ENCODE measurements around the gene CCNF.

Gene CCNF

DNA sequence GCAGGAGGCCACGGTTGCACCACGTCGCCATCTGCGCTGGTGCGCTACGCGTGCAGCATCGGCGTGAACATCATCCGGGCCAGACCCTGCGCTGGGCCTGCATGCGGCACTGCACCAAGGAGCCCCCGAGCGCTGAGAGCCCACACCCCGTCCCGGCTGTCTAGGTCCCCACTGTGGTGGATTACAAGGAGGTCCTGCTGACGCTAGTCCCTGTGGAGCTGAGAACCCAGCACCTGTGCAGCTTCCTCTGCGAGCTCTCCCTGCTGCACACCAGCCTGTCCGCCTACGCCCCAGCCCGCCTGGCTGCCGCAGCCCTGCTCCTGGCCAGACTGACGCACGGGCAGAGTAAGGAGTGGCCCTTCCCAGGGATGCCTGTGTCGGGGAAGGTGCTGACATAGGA, 19.9 kb downstream of the CCNF start:
- ATAC-seq = no peak
- TF ChIP-seq, protein P1, sequence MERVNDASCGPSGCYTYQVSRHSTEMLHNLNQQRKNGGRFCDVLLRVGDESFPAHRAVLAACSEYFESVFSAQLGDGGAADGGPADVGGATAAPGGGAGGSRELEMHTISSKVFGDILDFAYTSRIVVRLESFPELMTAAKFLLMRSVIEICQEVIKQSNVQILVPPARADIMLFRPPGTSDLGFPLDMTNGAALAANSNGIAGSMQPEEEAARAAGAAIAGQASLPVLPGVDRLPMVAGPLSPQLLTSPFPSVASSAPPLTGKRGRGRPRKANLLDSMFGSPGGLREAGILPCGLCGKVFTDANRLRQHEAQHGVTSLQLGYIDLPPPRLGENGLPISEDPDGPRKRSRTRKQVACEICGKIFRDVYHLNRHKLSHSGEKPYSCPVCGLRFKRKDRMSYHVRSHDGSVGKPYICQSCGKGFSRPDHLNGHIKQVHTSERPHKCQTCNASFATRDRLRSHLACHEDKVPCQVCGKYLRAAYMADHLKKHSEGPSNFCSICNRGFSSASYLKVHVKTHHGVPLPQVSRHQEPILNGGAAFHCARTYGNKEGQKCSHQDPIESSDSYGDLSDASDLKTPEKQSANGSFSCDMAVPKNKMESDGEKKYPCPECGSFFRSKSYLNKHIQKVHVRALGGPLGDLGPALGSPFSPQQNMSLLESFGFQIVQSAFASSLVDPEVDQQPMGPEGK (CRISPR knock-in tag; IDR thresholded peaks at IDR 0.05; ENCODE audit: borderline replicate concordance) = no peak
- no peak for TF ChIP-seq TCF4 (CRISPR knock-in tag; IDR thresholded peaks at IDR 0.05; ENCODE audit: borderline replicate concordance)
- no peak for TF ChIP-seq TOX (CRISPR knock-in tag; IDR thresholded peaks at IDR 0.05; ENCODE audit: borderline replicate concordance)
- no peak for TF ChIP-seq BACH2 (CRISPR knock-in tag; IDR thresholded peaks at IDR 0.05; ENCODE audit: borderline replicate concordance)
- TF ChIP-seq ARNTL (CRISPR knock-in tag; IDR thresholded peaks at IDR 0.05; ENCODE audit: borderline replicate concordance, low read depth) = no peak
- TF ChIP-seq, protein P2, sequence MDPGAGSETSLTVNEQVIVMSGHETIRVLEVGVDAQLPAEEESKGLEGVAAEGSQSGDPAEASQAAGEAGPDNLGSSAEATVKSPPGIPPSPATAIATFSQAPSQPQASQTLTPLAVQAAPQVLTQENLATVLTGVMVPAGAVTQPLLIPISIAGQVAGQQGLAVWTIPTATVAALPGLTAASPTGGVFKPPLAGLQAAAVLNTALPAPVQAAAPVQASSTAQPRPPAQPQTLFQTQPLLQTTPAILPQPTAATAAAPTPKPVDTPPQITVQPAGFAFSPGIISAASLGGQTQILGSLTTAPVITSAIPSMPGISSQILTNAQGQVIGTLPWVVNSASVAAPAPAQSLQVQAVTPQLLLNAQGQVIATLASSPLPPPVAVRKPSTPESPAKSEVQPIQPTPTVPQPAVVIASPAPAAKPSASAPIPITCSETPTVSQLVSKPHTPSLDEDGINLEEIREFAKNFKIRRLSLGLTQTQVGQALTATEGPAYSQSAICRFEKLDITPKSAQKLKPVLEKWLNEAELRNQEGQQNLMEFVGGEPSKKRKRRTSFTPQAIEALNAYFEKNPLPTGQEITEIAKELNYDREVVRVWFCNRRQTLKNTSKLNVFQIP (CRISPR knock-in tag; IDR thresholded peaks at IDR 0.05; ENCODE audit: borderline replicate concordance, low read depth) = no peak
- no peak for TF ChIP-seq ISL1 (CRISPR knock-in tag; IDR thresholded peaks at IDR 0.05)
- TF ChIP-seq, protein P3, sequence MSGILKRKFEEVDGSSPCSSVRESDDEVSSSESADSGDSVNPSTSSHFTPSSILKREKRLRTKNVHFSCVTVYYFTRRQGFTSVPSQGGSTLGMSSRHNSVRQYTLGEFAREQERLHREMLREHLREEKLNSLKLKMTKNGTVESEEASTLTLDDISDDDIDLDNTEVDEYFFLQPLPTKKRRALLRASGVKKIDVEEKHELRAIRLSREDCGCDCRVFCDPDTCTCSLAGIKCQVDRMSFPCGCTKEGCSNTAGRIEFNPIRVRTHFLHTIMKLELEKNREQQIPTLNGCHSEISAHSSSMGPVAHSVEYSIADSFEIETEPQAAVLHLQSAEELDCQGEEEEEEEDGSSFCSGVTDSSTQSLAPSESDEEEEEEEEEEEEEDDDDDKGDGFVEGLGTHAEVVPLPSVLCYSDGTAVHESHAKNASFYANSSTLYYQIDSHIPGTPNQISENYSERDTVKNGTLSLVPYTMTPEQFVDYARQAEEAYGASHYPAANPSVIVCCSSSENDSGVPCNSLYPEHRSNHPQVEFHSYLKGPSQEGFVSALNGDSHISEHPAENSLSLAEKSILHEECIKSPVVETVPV (CRISPR knock-in tag; IDR thresholded peaks at IDR 0.05) = no peak
- TF ChIP-seq OSR1 (CRISPR knock-in tag; IDR thresholded peaks at IDR 0.05) = no peak

- no peak for ATAC-seq
- TF ChIP-seq RARB (CRISPR knock-in tag; IDR thresholded peaks at IDR 0.05) = no peak
Observed at GRCh38 chr16:2450535-2450934, 21.3 kb downstream of the CCNF start.

GRCh38 chr16:2450975-2451381, 21.7 kb downstream of the CCNF start:
- TF ChIP-seq ZFP3 (CRISPR knock-in tag; IDR thresholded peaks at IDR 0.05) = no peak
- TF ChIP-seq TCF4 (CRISPR knock-in tag; IDR thresholded peaks at IDR 0.05; ENCODE audit: borderline replicate concordance) = no peak
- no peak for TF ChIP-seq ZC3H10 (CRISPR knock-in tag; IDR thresholded peaks at IDR 0.05)
- TF ChIP-seq ARNTL (CRISPR knock-in tag; IDR thresholded peaks at IDR 0.05; ENCODE audit: borderline replicate concordance, low read depth) = no peak
- no peak for TF ChIP-seq ESRRG (CRISPR knock-in tag; IDR thresholded peaks at IDR 0.05)
- no peak for TF ChIP-seq ZNF70 (CRISPR knock-in tag; IDR thresholded peaks at IDR 0.05)
- no peak for TF ChIP-seq OSR1 (CRISPR knock-in tag; IDR thresholded peaks at IDR 0.05)
- ATAC-seq = no peak

- TF ChIP-seq PPARA (CRISPR knock-in tag; IDR thresholded peaks at IDR 0.05; ENCODE audit: borderline replicate concordance) = no peak
- no peak for TF ChIP-seq ZNF70 (CRISPR knock-in tag; IDR thresholded peaks at IDR 0.05)
- no peak for TF ChIP-seq ISL1 (CRISPR knock-in tag; IDR thresholded peaks at IDR 0.05)
- no peak for TF ChIP-seq SNAI2 (CRISPR knock-in tag; IDR thresholded peaks at IDR 0.05)
- TF ChIP-seq CSDC2 (CRISPR knock-in tag; IDR thresholded peaks at IDR 0.05) = no peak
- no peak for TF ChIP-seq OSR1 (CRISPR knock-in tag; IDR thresholded peaks at IDR 0.05)
- no peak for TF ChIP-seq ZNF565 (CRISPR knock-in tag; conservative IDR thresholded peaks at IDR 0.05; ENCODE audit: low read depth)
- TF ChIP-seq ZFP3 (CRISPR knock-in tag; IDR thresholded peaks at IDR 0.05) = no peak
- no peak for ATAC-seq
Observed at GRCh38 chr16:2451851-2452320, 22.6 kb downstream of the CCNF start.

DNA sequence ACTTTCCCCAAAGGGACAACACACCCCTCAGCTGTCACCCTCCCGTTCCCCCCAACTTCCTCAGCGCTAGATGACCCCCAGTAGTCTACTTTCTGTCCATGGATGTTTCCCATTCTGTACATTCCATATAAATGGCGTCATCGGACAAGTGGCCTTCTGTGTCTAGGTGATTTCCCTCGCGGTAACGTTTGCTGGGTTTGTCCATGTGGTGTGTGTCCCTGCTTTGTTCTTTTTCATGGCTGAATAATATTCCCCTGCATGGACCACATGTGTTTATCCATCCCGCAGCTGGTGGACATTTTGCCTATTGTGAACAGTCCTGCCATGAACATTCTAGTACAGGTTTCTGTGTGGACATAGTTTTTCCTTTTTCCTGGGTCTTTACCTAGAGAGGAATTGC, 23.4 kb downstream of the CCNF start:
- ATAC-seq = no peak
- TF ChIP-seq ESRRG (CRISPR knock-in tag; IDR thresholded peaks at IDR 0.05) (no peak), BACH2 (CRISPR knock-in tag; IDR thresholded peaks at IDR 0.05; ENCODE audit: borderline replicate concordance) (no peak), SNAI2 (CRISPR knock-in tag; IDR thresholded peaks at IDR 0.05) (no peak), ISL1 (CRISPR knock-in tag; IDR thresholded peaks at IDR 0.05) (no peak), PPARA (CRISPR knock-in tag; IDR thresholded peaks at IDR 0.05; ENCODE audit: borderline replicate concordance) (no peak), ZC3H10 (CRISPR knock-in tag; IDR thresholded peaks at IDR 0.05) (no peak), TCF4 (CRISPR knock-in tag; IDR thresholded peaks at IDR 0.05; ENCODE audit: borderline replicate concordance) (no peak), ZFP30 (CRISPR knock-in tag; IDR thresholded peaks at IDR 0.05) (no peak), CSDC2 (CRISPR knock-in tag; IDR thresholded peaks at IDR 0.05) (no peak), ARNTL (CRISPR knock-in tag; IDR thresholded peaks at IDR 0.05; ENCODE audit: borderline replicate concordance, low read depth) (no peak), RARB (CRISPR knock-in tag; IDR thresholded peaks at IDR 0.05) (no peak), ZFP3 (CRISPR knock-in tag; IDR thresholded peaks at IDR 0.05) (no peak), OSR1 (CRISPR knock-in tag; IDR thresholded peaks at IDR 0.05) (no peak), TOX (CRISPR knock-in tag; IDR thresholded peaks at IDR 0.05; ENCODE audit: borderline replicate concordance) (no peak), ZNF8 (CRISPR knock-in tag; IDR thresholded peaks at IDR 0.05) (no peak), ZNF70 (CRISPR knock-in tag; IDR thresholded peaks at IDR 0.05) (no peak)
- TF ChIP-seq, protein P1 (CRISPR knock-in tag; IDR thresholded peaks at IDR 0.05; ENCODE audit: borderline replicate concordance) = no peak
- TF ChIP-seq, protein P2 (CRISPR knock-in tag; IDR thresholded peaks at IDR 0.05; ENCODE audit: borderline replicate concordance, low read depth) = no peak

Measured in SK-N-SH treated with all-trans-retinoic acid at 6 μM for 48 hours (cell line).